Measurements from ENCODE around the gene DBR1.

DBR1 gene

GRCh38 chr3:138118612-138119422, 55.9 kb downstream of the DBR1 start:
- no peak for DNase-seq (ENCODE audit: low read depth)

GRCh38 chr3:138114988-138115971, 59.4 kb downstream of the DBR1 start, which contains the start of gene DZIP1L:
Gene DZIP1L, minus strand, starts transcription at chr3:138115608. Its CDS starts 11,637 bp downstream, at chr3:138103971.
- DNase-seq (ENCODE audit: low read depth): no peak

- no peak for DNase-seq (ENCODE audit: low read depth)
Measured at GRCh38 chr3:138114431-138114918, 60.2 kb downstream of the DBR1 start.

GRCh38 chr3:138113326-138113725, 61.4 kb downstream of the DBR1 start:
- DNase-seq (ENCODE audit: low read depth): no peak

- no peak for DNase-seq (ENCODE audit: low read depth)
Measured at GRCh38 chr3:138112362-138112761, 62.4 kb downstream of the DBR1 start.
